GM12892 (cell line): Measurements from ENCODE around the gene SNRNP25.
"Not testable (repeated sequence)": the region's sequence is repeated elsewhere in the genome, so short reads cannot be mapped to it uniquely, and the experiment has no call there.

Experiments
- POLR2A ChIP-seq: IDR thresholded peaks from 2 replicates; pipeline ENCODE4 v1.6.1; 2011; ENCODE audit warnings: low read depth, low read length, control low read depth
- POLR2AphosphoS5 ChIP-seq: IDR thresholded peaks from 2 replicates; pipeline ENCODE4 v1.6.1; 2011; ENCODE audit warnings: low read depth, low read length, control low read depth
- TAF1 ChIP-seq: IDR thresholded peaks from 2 replicates; pipeline ENCODE4 v1.6.1; 2011; ENCODE audit warnings: low read depth, mild to moderate bottlenecking, control low read depth, low read length, borderline replicate concordance

DNA sequence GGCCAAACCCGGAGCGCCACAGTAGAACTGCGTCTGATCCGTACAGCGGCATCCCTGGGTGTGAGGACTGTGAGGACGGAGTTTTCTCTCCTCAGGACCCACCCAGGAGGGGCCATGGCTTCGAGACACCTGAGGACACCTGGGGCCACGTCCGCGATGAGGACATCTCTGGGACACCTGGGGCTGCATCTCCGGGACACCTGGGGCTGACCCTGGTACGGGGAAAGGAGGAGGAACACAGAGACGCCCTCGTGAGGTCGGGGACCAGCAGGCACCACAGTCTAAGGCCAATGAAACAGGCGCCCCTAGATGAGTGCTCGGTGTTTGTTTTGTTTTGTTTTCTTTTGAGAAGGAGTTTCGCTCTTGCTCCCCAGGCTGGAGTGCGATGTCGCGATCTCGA is 29.5 kb upstream of the SNRNP25 start:
- not testable (repeated sequence) for TF ChIP-seq TAF1, POLR2AphosphoS5, POLR2A
